ENCODE measurements around the gene FBF1.
"Not testable (repeated sequence)": the region's sequence is repeated elsewhere in the genome, so short reads cannot be mapped to it uniquely, and the experiment has no call there.

The FBF1 gene

GRCh38 chr17:75940727-75941441 is at the start of gene FBF1:
FBF1 (minus strand) TSS chr17:75941042; CDS start chr17:75938149, 2,893 bp downstream.
- DNase-seq, result peak; percentile 97

- DNase-seq, result no peak
Observed at GRCh38 chr17:75987041-75987440, 46.2 kb upstream of the FBF1 start.

- no peak for DNase-seq
Observed at GRCh38 chr17:75985986-75986385, 45.1 kb upstream of the FBF1 start.

DNA sequence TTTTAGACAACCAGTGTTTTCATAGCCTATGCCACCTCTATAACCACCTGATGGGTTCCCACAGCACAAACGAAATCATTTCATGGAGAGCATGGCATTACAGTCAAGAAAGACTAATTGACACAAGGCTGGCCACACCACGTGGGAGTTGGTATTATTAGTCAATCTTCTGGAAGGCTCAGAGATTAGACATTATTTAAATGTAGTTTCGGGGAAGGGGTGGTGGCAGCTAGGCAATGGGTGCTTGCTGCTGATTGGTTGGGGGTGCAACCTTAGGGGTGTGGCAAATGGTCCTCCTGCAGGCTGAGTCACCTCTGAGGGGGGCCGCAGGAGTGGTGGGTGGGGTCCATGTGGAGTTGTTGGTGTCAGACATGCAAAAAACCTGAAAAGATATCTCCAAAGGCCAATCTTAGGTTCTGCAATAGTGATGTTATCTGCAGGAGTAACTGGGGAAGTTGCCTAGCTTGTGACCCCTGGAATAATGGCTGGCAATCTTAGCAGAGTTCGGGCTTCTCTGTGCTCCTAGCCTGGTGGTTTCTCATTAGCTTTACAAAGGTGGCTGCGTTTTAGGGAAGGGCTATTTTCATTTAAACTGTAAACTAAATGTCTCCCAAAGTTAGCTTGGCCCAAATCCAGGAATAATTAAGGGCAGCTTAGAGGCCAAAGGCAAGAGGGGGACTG is 42.8 kb upstream of the FBF1 start:
- no peak for DNase-seq

GRCh38 chr17:75981019-75981615 is 40.3 kb upstream of the FBF1 start:
- DNase-seq, result no peak

DNA sequence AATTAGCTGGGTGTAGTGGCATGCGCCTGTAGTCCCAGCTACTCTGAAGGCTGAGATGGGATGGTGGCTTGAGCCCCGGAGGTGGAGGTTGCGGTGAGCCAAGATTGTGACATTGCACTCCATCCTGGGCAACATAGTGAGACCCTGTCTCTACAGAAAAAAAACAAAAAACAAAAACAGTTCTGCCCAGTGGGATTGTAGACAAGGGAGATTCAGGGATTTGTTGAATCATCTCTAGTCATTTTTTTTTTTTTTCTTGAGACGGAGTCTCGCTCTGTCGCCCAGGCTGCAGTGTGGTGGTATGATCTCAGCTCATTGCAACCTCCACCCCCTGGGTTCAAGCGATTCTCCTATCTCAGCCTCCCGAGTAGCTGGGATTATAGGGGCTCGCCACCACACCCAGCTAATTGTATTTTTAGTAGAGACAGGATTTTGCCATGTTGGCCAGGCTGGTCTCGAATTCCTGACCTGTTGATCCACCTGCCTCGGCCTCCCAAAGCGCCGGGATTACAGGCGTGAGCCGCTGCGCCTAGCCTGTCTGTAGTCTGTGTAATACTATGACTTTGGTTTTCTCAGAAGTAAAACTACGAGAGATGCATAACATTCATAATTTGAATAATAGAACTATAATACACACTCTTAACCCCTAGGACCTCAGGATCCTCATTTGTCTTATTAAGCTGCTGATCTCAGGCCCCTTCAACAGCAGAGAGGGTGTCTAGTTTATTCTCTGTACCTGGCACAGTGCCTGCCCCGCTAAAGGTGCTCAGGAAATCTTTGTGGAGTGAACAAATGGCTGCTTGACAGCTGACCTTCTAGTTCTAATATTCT is 39.6 kb upstream of the FBF1 start:
- DNase-seq, result no peak

DNA sequence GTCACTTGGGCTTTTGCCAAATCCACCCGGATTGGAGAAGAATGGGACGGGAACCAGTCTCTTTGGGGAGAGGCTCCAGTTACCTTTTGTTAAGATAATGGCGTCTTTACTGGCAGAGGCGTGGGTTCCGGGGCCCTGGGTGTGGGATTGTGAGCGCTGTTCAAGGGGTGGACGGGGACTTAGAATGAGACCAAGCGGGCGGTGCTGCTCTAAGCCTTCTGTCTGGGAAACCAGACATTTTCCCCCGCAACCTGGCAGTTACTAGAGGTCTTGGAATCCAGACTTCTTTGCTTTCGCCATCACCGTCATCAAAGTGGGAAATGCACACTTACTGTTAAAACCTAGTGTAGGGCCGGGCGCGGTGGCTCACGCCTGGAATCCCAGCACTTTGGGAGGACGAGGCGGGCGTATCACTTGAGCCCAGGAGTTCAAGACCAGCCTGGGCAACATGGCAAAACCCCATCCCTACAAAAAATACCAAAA is 38.9 kb upstream of the FBF1 start:
- no peak for DNase-seq

DNA sequence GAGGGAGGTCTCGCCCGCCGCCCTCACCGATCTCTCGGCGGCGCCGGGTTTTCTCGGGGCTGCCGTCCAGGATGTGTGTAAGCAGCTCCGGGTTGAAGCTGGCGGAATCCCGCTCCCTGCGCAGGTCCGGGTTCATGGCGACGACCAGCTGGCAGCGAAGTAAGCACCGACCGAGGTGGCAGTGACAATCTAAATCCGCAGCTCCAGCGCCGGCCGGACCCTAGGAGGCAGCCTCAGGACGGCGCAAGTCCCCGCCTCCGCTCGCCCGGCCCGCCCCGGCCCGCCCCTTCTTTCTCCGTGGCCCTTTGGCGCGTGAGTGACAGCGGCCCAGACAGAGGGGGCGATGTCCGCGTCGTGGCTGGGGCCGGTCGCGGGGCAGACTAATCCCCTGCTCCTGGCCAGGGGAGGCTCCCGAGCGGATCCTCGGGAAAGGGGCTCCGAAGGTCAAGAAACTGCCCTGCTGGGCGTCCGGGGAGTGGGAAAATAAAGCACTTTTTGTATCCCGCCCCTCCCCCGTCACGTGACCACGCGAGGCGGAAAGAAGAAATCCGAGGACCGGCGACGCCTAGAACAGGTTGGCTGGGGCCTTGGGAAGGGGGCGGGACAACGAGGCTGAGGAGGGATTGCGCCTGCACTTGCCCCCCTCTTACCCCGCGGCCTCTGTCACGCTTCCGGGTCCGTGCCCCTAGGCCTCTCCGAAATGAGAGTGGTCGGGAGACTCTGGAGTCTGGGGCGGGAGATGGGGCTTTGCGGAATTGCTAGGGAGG is 38.3 kb upstream of the FBF1 start, which contains the start of the genes ACOX1 and TEN1:
Gene ACOX1, minus strand, starts transcription at position 229 of the 767 bp plus-strand sequence. Its CDS starts 93 bp downstream, at position 136.
Gene TEN1, plus strand, starts transcription at position 303 of the 767 bp plus-strand sequence. CDS start 6,953 bp downstream, outside the sequence.
- peak; percentile 97 for DNase-seq

DNA sequence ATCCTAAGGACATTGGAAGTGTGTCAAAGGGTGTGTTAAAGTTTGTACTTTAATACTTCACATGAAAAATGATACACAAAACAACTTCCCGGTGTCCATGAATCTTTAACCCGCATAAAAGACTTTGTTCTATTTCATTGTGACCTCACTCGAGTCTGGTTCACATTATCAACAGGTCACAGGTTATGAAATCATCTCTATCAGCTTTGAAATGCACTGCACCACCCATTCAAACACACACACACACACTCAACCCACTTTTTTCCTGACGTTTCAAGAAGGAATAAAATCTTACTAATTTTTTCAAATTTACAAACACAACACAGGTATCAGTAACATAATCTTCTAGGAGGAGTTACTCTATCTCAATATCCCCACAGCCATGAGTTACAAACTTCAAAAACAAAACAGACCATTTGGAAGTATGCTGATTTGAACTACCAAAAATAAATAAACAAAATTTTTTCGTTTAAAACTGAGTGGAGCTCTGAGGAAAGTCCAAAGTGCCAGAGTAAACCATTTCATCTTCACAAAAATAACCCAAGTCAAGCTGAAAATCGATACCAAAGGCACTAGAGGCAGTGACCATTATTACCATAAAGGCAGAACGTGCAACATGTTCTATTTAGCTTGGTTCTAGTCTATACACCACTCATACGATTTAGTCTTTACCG is 35.5 kb upstream of the FBF1 start:
- DNase-seq, result no peak

DNA sequence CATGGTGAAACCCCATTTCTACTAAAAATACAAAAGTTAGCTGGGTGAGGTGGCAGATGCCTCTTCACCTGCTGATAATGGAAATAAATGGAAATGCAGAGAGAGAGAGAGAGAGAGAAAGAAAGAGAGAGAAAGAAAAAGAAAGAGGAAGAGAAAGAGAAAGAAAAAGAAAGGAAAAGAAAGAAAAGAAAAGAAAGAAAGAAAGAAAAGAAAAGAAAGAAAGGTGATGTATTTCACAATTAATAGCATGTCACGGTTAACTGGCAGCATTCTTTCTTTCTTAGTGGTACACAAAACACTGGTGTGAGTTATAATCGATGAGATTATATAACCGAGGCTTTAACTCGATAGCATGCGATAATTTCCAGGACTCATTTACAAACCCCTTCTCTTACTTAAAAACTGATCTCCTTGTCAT is 34.9 kb upstream of the FBF1 start:
- no peak for DNase-seq

GRCh38 chr17:75975187-75975586 is 34.3 kb upstream of the FBF1 start:
- not testable (repeated sequence) for DNase-seq

DNA sequence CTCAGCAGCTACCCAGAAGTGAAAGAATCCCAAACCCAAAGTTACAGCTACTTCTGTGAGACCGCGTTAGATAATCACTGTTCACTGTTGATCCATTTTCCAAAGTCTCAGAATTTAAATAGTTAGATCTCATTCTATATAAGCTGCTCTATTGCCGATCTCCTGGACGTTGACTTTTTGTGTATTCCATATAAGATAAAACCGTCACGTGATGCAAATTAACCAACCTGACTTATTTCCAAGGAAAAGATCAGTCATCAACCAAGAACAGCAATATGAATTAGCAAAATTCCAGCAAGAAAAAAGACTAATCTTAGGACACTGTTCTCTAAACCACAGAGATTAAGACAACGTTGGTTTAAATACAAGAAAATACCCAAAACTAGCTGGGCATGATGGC is 29.8 kb upstream of the FBF1 start:
- no peak for DNase-seq

- no peak for DNase-seq
Observed at GRCh38 chr17:75970011-75970523, 29.2 kb upstream of the FBF1 start.

- DNase-seq, result not testable (repeated sequence)
Observed at GRCh38 chr17:75969044-75969443, 28.2 kb upstream of the FBF1 start.

DNA sequence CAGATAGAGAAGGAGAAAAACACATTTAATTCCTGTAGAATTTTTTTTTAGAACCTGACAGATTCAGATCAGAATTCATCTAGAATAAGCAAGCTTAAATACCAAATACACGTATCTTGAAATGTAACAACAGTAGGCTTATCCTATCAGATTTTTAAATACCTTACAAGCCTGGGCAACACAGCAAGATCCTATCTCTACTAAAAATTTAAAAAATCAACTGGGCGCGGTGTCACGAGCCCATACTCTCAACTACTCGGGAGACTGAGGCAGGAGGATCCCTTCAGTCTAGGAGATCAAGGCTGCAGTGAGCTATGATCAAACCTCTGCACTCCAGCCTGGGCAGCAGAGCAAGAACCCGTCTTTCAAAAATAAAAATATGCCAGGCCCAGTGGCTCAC is 24.6 kb upstream of the FBF1 start:
- no peak for DNase-seq

DNA sequence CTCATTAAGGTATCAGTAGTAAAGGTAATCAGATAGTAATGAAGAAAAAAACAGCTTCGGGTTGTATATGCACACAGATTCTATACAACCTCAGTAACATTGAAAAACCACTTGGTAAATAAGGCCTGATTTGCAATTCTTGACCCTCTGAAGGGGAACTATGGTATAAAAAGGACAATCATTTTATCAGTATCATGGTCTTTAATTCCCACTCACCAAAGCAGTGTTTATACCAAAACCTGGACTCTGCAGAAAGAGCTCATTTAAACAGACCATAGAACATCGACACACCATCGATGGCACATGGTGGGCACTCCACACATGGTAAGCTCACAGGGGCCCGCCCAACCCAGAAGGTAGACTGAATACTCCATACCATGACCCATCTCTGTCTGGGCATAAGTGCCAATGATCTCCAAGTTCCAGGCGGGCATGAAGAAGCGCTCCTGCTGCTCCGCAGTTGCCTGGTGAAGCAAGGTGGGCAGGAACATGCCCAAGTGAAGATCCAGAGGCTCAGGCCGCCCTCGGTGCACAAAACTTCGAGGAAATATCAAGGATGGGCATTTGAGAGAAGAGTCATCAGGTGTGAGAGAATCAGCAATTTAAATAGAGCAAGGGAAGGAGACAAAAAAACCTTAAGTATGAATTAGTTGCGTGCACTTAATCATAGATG is 19.1 kb upstream of the FBF1 start:
- DNase-seq, result no peak

- DNase-seq, result no peak
Observed at GRCh38 chr17:75959051-75959838, 18.4 kb upstream of the FBF1 start.

GRCh38 chr17:75950855-75951554 is 10.2 kb upstream of the FBF1 start:
- peak; percentile 45 for DNase-seq

DNA sequence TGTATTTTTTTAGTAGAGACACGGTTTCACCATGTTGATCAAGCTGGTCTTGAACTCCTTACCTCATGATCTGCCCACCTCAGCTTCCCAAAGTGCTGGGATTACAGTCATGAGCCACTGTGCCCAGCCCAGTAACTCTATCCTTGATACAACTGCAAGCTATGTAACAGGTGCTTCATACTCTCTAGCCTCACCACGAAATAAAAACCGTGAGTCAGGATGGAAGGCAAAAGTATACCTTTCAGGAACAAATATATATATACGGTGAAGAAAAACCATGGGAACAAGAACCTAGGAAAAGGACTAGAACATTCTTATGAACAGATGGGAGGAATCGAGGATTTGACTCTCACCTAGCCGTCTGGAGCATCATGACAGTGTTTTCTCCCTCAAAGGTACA is 9.6 kb upstream of the FBF1 start:
- DNase-seq, result no peak
